DOHH2 (cell line): ENCODE results near the gene SNX19.

ENCODE experiments used
- H3F3A ChIP-seq: fragments of 200-600 bp; sonication (generic), shearing (Covaris generic); 2 replicates; pipeline ENCODE4 v1.6.0; 2016; ENCODE audit warnings: antibody characterized with exemption, mild to moderate bottlenecking; ENCODE audit not compliant: control insufficient read depth, insufficient read depth
- H3K27ac ChIP-seq: fragments of 200-600 bp; sonication (generic); 2 replicates; pipeline ENCODE4 v1.5.1; 2014; ENCODE audit warnings: low read depth, mild to moderate bottlenecking, low read length, moderate library complexity
- H3K27me3 ChIP-seq: fragments of 200-600 bp; sonication (generic); 2 replicates; pipeline ENCODE4 v1.6.1; 2014; ENCODE audit warnings: mild to moderate bottlenecking, low read length, mixed read lengths; ENCODE audit not compliant: control insufficient read depth
- H3K36me3 ChIP-seq: fragments of 200-600 bp; sonication (generic); 2 replicates; pipeline ENCODE4 v1.6.1; 2014; ENCODE audit warnings: mild to moderate bottlenecking, low read length, moderate library complexity, mixed read lengths; ENCODE audit not compliant: control insufficient read depth
- H3K4me1 ChIP-seq: fragments of 200-600 bp; sonication (generic); 2 replicates; pipeline ENCODE4 v1.6.1; 2014; ENCODE audit warnings: mild to moderate bottlenecking, low read length, mixed read lengths; ENCODE audit not compliant: control insufficient read depth
- H3K4me2 ChIP-seq: fragments of 200-600 bp; sonication (generic); 2 replicates; pipeline ENCODE4 v1.6.0; 2014; ENCODE audit warnings: mild to moderate bottlenecking, low read length, moderate library complexity
- H3K4me3 ChIP-seq: fragments of 200-600 bp; sonication (generic); 2 replicates; pipeline ENCODE4 v1.5.1; 2014; ENCODE audit warnings: mild to moderate bottlenecking, low read length, mixed read lengths
- H3K79me2 ChIP-seq: fragments of 200-600 bp; sonication (generic); 2 replicates; pipeline ENCODE4 v1.6.1; 2014; ENCODE audit warnings: mild to moderate bottlenecking, low read length, mixed read lengths; ENCODE audit not compliant: control insufficient read depth
- H3K9me2 ChIP-seq: fragments of 200-600 bp; sonication (generic); replicated peaks from 2 replicates; pipeline ENCODE4 v1.6.1; 2014; ENCODE audit warnings: mild to moderate bottlenecking, low read length, mixed read lengths; ENCODE audit not compliant: control insufficient read depth
- H3K9me3 ChIP-seq: fragments of 200-600 bp; sonication (generic); 2 replicates; pipeline ENCODE4 v1.6.1; 2014; ENCODE audit warnings: antibody characterized with exemption, low read length, mixed read lengths; ENCODE audit not compliant: control insufficient read depth, insufficient read depth
- H4K20me1 ChIP-seq: fragments of 200-600 bp; sonication (generic); 2 replicates; pipeline ENCODE4 v1.6.0; 2014; ENCODE audit warnings: low read depth, mild to moderate bottlenecking, antibody characterized with exemption, low read length, moderate library complexity; ENCODE audit not compliant: control insufficient read depth, insufficient read depth
- CTCF ChIP-seq: fragments of 200-600 bp; sonication (generic); IDR thresholded peaks from one replicate; pipeline ENCODE4 v1.5.1; 2014; ENCODE audit warnings: antibody characterized with exemption, mild to moderate bottlenecking, low read depth, low read length; ENCODE audit not compliant: poor library complexity, severe bottlenecking
- EZH2phosphoT487 ChIP-seq: fragments of 200-600 bp; sonication (generic); IDR thresholded peaks from 2 replicates; pipeline ENCODE4 v1.6.1; 2017; ENCODE audit warnings: borderline replicate concordance, mild to moderate bottlenecking, antibody characterized with exemption, low read length, moderate library complexity, mixed read lengths

SNX19 gene

GRCh38 chr11:130868721-130869390 is 47.4 kb downstream of the SNX19 start:
- no peak overlapping the region for H3K27ac ChIP-seq
- H4K20me1 ChIP-seq: no peaks in the 10 kb centered on the region
- H3K4me3 ChIP-seq: no peak overlapping the region
- no peaks in the 10 kb centered on the region for H3K79me2 ChIP-seq
- no peaks in the 10 kb centered on the region for H3K4me1 ChIP-seq
- no peaks in the 10 kb centered on the region for H3F3A ChIP-seq
- H3K4me2 ChIP-seq: no peak overlapping the region
- no peaks in the 10 kb centered on the region for H3K27me3 ChIP-seq
- no peaks in the 10 kb centered on the region for H3K36me3 ChIP-seq
- no peaks in the 10 kb centered on the region for H3K9me3 ChIP-seq
- TF ChIP-seq EZH2phosphoT487 (no peak), CTCF (no peak)
- no peaks in the 10 kb centered on the region for H3K9me2 ChIP-seq

- no peaks in the 10 kb centered on the region for H3K27me3 ChIP-seq
- no peaks in the 10 kb centered on the region for H3K9me3 ChIP-seq
- H3K4me2 ChIP-seq: no peak overlapping the region
- no peaks in the 10 kb centered on the region for H4K20me1 ChIP-seq
- TF ChIP-seq CTCF (no peak), EZH2phosphoT487 (no peak)
- H3K4me3 ChIP-seq: no peak overlapping the region
- H3K9me2 ChIP-seq: no peaks in the 10 kb centered on the region
- no peaks in the 10 kb centered on the region for H3K79me2 ChIP-seq
- H3K4me1 ChIP-seq: no peaks in the 10 kb centered on the region
- no peaks in the 10 kb centered on the region for H3K36me3 ChIP-seq
- no peak overlapping the region for H3K27ac ChIP-seq
- no peaks in the 10 kb centered on the region for H3F3A ChIP-seq
Observed at GRCh38 chr11:130868086-130868710, 48.1 kb downstream of the SNX19 start.

GRCh38 chr11:130866831-130867230 is 49.4 kb downstream of the SNX19 start:
- H3K4me3 ChIP-seq: no peak overlapping the region
- H3K9me2 ChIP-seq: no peaks in the 10 kb centered on the region
- H3F3A ChIP-seq: no peaks in the 10 kb centered on the region
- no peaks in the 10 kb centered on the region for H3K4me1 ChIP-seq
- H3K27me3 ChIP-seq: no peaks in the 10 kb centered on the region
- no peak overlapping the region for H3K27ac ChIP-seq
- H3K9me3 ChIP-seq: no peaks in the 10 kb centered on the region
- H3K36me3 ChIP-seq: no peaks in the 10 kb centered on the region
- no peaks in the 10 kb centered on the region for H3K79me2 ChIP-seq
- TF ChIP-seq EZH2phosphoT487: no peak
- TF ChIP-seq CTCF: no peak
- H3K4me2 ChIP-seq: no peak overlapping the region
- no peaks in the 10 kb centered on the region for H4K20me1 ChIP-seq
